Measurements from ENCODE around the gene ENKUR. TPM values are rescaled to one million over a fixed set of nuclear protein-coding genes. Genes with fewer than 3 reads are reported as not detected.

The ENKUR gene
- total RNA-seq, 1 experiment from 2014 or later = not detected

DNA sequence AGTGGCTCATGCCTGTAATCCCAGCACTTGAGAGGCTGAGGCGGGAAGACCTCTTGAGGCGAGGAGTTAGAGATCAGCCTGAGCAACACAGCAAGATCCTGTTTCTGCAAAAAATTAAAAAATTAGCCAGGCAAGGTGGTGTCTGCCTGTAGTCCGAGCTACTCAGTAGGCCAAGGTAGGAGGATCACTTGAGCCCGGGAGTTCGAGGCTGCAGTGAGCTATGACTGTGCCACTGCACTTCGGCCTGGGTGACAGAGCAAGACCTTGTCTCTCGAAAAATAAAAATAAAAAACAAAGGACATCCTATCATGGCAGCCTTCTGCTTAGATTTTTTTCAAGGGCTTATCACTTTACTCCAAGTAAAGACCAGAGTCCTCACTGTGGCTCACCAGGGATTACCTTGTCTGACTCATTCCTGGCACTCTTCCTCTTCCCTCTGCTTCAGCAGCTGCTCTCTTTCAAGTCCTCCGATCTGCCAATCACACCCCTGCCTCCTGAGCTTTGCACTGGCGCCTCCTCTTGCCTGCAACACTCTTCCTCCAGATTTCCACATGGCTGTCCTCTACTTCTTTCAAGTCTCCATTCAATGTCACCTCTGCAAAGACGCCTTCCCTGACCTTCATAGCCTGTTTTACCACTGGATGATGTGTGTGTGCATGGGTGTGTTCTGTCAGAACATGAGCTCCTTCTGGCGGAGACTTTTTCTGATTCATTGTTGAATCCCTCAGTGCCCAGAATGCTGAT lies 71.3 kb downstream of the ENKUR start:
- no peak overlapping the region for H3K4me3 ChIP-seq
- peak; percentile 86 for DNase-seq
- H3K27me3 ChIP-seq = no peaks in the 10 kb centered on the region
- H3K9me3 ChIP-seq = no peaks in the 10 kb centered on the region
- H3K36me3 ChIP-seq = no peaks in the 10 kb centered on the region

DNA sequence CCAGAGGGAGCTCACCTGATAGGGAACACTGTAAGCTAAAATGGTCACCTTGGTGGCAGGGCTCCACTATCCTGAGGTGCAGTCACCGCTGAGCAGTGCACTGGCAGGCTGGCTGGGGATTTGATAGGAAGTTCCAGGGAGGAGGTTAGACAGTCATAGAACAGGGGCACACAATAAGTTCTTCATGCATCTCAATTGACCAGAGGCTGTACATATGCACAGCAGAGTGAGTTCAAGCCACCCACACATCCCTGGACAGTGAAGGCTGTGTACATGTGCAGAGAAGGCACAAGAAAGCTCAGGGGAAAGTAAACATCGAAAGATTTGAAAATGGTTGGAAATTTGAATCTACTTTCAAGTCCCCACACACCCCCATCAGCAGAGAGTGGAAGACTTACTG lies 77.4 kb downstream of the ENKUR start:
- Histone ChIP-seq H3K9me3 (no peaks in the 10 kb centered on the region), H3K27me3 (no peaks in the 10 kb centered on the region), H3K4me3 (no peak overlapping the region), H3K36me3 (no peaks in the 10 kb centered on the region)
- DNase-seq = no peak

DNA sequence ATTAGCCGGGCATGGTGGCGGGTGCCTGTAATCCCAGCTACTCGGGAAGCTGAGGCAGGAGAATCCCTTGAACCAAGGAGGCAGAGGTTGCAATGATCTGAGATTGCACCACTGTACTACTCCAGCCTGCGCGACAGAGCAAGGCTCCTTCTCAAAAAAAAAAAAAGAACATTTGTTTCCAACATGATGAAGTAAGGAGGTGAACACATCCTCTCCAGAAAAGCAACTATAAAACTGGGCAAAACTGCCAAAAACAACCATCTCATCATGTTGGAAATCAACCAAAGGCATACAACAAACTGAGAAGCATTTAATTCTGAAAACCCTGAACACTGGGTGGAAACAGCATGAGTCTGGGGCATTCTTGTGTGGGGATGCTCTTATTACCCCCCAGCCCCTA lies 77.9 kb downstream of the ENKUR start:
- H3K27me3 ChIP-seq = no peaks in the 10 kb centered on the region
- no peak overlapping the region for H3K4me3 ChIP-seq
- no peaks in the 10 kb centered on the region for H3K9me3 ChIP-seq
- no peaks in the 10 kb centered on the region for H3K36me3 ChIP-seq
- no peak for DNase-seq

DNA sequence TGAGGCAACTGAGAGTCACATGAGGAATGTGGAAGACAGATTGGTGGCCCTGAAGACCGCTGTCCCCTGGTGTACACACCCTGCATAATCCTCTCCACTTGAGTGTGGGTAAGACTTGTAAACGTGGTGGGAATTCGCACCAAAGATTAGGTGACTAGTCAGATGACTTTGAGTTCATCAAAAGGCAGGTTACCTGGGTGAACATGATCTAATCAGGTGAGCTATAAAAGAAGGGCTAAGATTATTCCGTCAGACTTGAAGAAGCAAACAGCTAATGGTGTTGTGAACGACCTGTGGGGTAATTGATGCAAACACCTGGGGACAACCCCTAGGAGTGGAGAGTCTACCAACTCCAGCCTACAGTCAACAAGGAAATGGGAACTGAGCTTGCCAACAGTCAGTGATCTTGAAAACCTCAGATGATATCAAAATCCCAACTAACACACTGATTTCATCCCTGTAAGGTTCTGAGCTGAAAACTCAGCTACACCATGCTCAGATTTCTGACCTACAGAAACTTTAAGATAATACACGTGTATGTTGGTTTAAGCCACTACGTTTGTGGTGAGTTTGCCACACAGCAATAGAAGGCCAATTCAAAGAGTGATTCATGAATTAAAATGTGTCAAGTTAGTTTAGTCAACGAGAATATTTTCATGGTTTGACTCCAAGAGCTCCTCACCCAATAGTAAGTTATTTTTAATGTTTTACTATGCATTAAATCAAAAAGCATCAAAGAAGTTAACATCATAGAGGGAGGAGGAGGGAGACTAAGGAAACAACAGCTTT lies 80.3 kb downstream of the ENKUR start:
- no peaks in the 10 kb centered on the region for H3K36me3 ChIP-seq
- H3K27me3 ChIP-seq = no peaks in the 10 kb centered on the region
- no peak for DNase-seq
- H3K9me3 ChIP-seq = no peaks in the 10 kb centered on the region
- no peak overlapping the region for H3K4me3 ChIP-seq

Other genes starting within 250 kb of the ENKUR start
- gene PRTFDC1, start 63.6 kb downstream of the ENKUR start, total RNA-seq (2014; rRNA removed; shearing (Covaris generic); ENCODE audit: low replicate concordance) = 0.20 and 0.49 TPM in 2 replicates
- 7.3 and 9.1 TPM in 2 replicates for gene THNSL1, start 454 bp upstream of the ENKUR start, total RNA-seq (2014; rRNA removed; shearing (Covaris generic); ENCODE audit: low replicate concordance)
- not detected in 2 replicates for gene GPR158, start 158.8 kb upstream of the ENKUR start, total RNA-seq (2014; rRNA removed; shearing (Covaris generic); ENCODE audit: low replicate concordance)

Measured in MG63 (cell line).